MM.1S (cell line): ENCODE results near the gene CYB5R3.

Source experiments
- EZH2 ChIP-seq: fragments of 300-600 bp; sonication (generic); optimal IDR thresholded peaks from 2 replicates; pipeline ENCODE3; 2017; ENCODE audit warnings: low read depth, mild to moderate bottlenecking, antibody characterized with exemption, low read length, mixed read lengths
- EZH2phosphoT487 ChIP-seq: fragments of 300-600 bp; sonication (generic); IDR thresholded peaks from 2 replicates; pipeline ENCODE4 v1.6.1; 2018; ENCODE audit warnings: antibody characterized with exemption, low read length
- TF ChIP-seq, protein P1 (sequence below): fragments of 300-600 bp; sonication (generic); IDR thresholded peaks from 2 replicates; pipeline ENCODE4 v1.5.1; 2016; ENCODE audit warnings: antibody characterized with exemption, low read length, mixed read lengths

GRCh38 chr22:42695294-42695693 is 46.1 kb upstream of the CYB5R3 start:
- TF ChIP-seq, protein P1, sequence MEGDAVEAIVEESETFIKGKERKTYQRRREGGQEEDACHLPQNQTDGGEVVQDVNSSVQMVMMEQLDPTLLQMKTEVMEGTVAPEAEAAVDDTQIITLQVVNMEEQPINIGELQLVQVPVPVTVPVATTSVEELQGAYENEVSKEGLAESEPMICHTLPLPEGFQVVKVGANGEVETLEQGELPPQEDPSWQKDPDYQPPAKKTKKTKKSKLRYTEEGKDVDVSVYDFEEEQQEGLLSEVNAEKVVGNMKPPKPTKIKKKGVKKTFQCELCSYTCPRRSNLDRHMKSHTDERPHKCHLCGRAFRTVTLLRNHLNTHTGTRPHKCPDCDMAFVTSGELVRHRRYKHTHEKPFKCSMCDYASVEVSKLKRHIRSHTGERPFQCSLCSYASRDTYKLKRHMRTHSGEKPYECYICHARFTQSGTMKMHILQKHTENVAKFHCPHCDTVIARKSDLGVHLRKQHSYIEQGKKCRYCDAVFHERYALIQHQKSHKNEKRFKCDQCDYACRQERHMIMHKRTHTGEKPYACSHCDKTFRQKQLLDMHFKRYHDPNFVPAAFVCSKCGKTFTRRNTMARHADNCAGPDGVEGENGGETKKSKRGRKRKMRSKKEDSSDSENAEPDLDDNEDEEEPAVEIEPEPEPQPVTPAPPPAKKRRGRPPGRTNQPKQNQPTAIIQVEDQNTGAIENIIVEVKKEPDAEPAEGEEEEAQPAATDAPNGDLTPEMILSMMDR: no peak
- TF ChIP-seq EZH2 (no peak), EZH2phosphoT487 (no peak)
